Kidney (tissue), 14 donors: ENCODE results near the gene TRNT1. TPM values are rescaled to one million over a fixed set of nuclear protein-coding genes. Genes with fewer than 3 reads are reported as not detected.

ENCODE experiments used
- DNase-seq, 5 donors: peaks; one replicate each; pipeline ENCODE4 v3.0.0-alpha.2; 2013 to 2020
- FAIRE-seq: peaks from 2 replicates; lab custom pipeline; 2012; peaks lifted over from hg19 to GRCh38; lab: Jason Lieb, UNC
- H3K27ac ChIP-seq, 2 donors: one replicate each; pipeline ENCODE4 v1.7.0; 2013; ENCODE audit warnings: low read depth in 2 of 2, low read length in 2 of 2, inconsistent platforms in 1 of 2
- H3K27me3 ChIP-seq: one replicate; pipeline ENCODE4 v1.7.1; 2013; ENCODE audit warnings: low read length, inconsistent platforms; ENCODE audit not compliant: control insufficient read depth, insufficient read depth
- H3K36me3 ChIP-seq, 3 donors: one replicate each; pipeline versions ENCODE4 v1.7.0 to v1.7.1; 2013; ENCODE audit warnings: low read length in 3 of 3, control low read depth in 1 of 3, inconsistent platforms in 1 of 3; ENCODE audit not compliant: insufficient read depth in 3 of 3, control insufficient read depth in 2 of 3
- H3K4me1 ChIP-seq, 3 donors: one replicate each; pipeline versions ENCODE4 v1.7.0 to v1.7.1; 2013; ENCODE audit warnings: low read length in 3 of 3, inconsistent platforms in 1 of 3, low read depth in 1 of 3; ENCODE audit not compliant: control insufficient read depth in 2 of 3, insufficient read depth in 2 of 3
- H3K4me3 ChIP-seq, 3 donors: one replicate each; pipeline versions ENCODE4 v1.7.0 to v1.8.1; 2013; ENCODE audit warnings: low read length in 3 of 3, control low read depth in 1 of 3, inconsistent platforms in 1 of 3
- H3K9ac ChIP-seq, 3 donors: one replicate each; pipeline versions ENCODE4 v1.7.0 to v1.7.1; 2013; ENCODE audit warnings: low read length in 3 of 3, control low read depth in 1 of 3, inconsistent platforms in 1 of 3
- H3K9me3 ChIP-seq, 3 donors: one replicate each; pipeline versions ENCODE4 v1.7.0 to v1.7.1; 2013; ENCODE audit warnings: low read length in 3 of 3, control low read depth in 1 of 3, inconsistent platforms in 1 of 3; ENCODE audit not compliant: control insufficient read depth in 2 of 3, insufficient read depth in 1 of 3
- intact Hi-C: fragments of 100-400 bp; cut with DNase I; formaldehyde crosslinking; loops from one replicate; pipeline ENCODE4 v1.11.1; 2022
- polyA plus RNA-seq: library from polyadenylated mRNA; stranded (reverse); fragments of 350-450 nt; fragmentation: Illumina TruSeq; extraction: RNeasy Lipid Tissue Mini Kit (QIAGEN cat#74804); gene quantifications from one replicate; pipeline ENCODE4 v1.2.3, GENCODE V29; 2014; ENCODE audit warnings: low read depth, low replicate concordance; ENCODE audit not compliant: insufficient read depth
- total RNA-seq: library from RNA; stranded (reverse); fragmentation: NEBNext Ultra II Directional; extraction: Animal tissue kit (Norgen Biotek cat#: 25700); gene quantifications from one replicate; pipeline ENCODE4 v1.2.1, GENCODE V29; 2021
- TF ChIP-seq, protein P1 (sequence below): IDR thresholded peaks from 3 replicates; pipeline ENCODE4 v1.5.1; 2012; ENCODE audit warnings: mild to moderate bottlenecking, moderate library complexity, borderline replicate concordance; ENCODE audit not compliant: insufficient read depth; ENCODE audit errors: extremely low read depth
- donor health status: control.
- donor health status: control.
- donor health status: control.
- donor health status: control.
- donor health status: control.
- donor health status: DM: yes; HTN: yes; CAD: no.
- donor health status: Normal renal cell carcinoma (clear cell type).

Gene TRNT1
- total and polyA plus RNA-seq, 2 donors from 2014 or later = 17.5 to 27.3 TPM

DNA sequence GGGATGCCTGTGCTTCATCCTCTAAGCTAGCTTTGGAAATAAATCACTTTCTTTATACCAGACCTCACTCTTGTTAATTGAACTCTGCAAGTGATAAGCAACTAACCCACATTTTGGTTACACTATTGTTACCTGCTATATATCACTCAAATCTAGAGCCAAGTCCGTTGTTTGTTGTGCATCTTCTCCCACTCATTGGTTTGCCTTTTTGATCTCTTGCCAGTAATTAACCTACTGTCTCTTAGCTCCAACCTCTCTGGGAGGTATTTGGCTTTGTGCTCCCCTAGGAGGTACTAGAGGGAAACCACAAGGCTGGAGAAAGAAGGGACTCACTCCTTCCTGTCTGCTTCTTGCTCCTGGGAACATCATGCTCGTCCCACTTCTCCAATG lies 65.5 kb downstream of the TRNT1 start:
- DNase-seq (no peak), FAIRE-seq (no peak)
- Histone ChIP-seq H3K27me3 (no peaks in the 10 kb centered on the region), H3K9ac (no peak overlapping the region), H3K36me3 (no peaks in the 10 kb centered on the region), H3K4me3 (no peak overlapping the region), H3K4me1 (no peaks in the 10 kb centered on the region), H3K27ac (no peak overlapping the region), H3K9me3 (no peaks in the 10 kb centered on the region)
- intact Hi-C loops = no loop called here
- TF ChIP-seq, protein P1, sequence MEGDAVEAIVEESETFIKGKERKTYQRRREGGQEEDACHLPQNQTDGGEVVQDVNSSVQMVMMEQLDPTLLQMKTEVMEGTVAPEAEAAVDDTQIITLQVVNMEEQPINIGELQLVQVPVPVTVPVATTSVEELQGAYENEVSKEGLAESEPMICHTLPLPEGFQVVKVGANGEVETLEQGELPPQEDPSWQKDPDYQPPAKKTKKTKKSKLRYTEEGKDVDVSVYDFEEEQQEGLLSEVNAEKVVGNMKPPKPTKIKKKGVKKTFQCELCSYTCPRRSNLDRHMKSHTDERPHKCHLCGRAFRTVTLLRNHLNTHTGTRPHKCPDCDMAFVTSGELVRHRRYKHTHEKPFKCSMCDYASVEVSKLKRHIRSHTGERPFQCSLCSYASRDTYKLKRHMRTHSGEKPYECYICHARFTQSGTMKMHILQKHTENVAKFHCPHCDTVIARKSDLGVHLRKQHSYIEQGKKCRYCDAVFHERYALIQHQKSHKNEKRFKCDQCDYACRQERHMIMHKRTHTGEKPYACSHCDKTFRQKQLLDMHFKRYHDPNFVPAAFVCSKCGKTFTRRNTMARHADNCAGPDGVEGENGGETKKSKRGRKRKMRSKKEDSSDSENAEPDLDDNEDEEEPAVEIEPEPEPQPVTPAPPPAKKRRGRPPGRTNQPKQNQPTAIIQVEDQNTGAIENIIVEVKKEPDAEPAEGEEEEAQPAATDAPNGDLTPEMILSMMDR = no peak

DNA sequence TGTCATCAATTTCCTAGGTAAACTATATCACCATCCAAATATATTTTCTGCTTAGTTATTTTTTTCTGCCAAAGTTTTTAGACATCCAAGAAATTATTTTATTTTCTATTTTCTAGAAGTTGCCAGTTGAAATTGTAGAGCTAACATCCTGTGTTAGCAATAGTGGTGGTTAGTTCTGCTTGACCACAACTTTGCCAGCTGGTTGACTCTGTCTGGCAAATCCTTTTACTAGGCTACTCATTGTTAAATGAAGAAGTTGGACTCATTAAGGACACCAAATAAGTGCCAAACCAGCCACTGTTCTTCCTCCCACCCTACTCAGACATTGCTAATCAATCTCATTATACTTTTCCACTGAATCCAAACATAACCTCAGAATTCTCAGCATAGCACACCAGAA lies 68.1 kb downstream of the TRNT1 start:
- DNase-seq (no peak), FAIRE-seq (no peak)
- H3K36me3 ChIP-seq = no peaks in the 10 kb centered on the region
- no peaks in the 10 kb centered on the region for H3K4me1 ChIP-seq
- H3K27me3 ChIP-seq = no peaks in the 10 kb centered on the region
- TF ChIP-seq, protein P1 = no peak
- no peak overlapping the region for H3K9ac ChIP-seq
- no peak overlapping the region for H3K27ac ChIP-seq
- no peak overlapping the region for H3K4me3 ChIP-seq
- intact Hi-C loops = no loop called here
- H3K9me3 ChIP-seq = no peaks in the 10 kb centered on the region

DNA sequence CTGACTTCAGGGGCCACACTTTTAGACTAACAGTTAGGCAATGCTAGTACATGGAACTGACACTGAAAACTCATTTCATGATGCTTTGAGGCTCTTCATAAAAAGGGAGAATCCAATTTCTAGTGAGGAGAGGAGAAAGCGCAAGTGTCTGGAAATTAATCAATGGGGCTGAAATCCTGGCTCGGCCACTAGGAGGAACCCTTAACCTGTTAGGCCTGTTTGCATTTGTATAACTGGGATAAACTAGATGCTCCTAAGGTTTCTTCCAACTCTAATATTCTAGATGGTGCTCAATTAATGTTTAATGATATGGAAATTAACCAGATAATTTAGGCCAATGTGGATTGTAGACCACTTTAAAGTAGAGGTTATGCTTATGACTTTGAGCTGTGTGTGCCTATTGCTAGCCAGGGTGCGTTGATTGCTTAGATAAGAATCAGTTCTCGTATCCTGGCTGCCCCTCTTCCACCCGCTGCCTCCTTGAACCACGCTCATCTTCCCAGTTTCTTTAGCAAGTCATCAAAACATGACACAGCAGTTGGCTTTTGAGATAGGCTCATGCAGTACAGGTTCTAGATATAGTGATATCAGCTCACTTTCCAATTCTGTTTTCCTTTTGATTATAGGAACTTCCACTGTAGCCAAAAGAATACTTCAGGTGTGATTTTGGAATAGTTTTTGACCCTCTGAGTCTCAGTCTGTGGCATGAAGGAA lies 69.6 kb downstream of the TRNT1 start:
- no peaks in the 10 kb centered on the region for H3K9me3 ChIP-seq
- H3K27me3 ChIP-seq = no peaks in the 10 kb centered on the region
- TF ChIP-seq, protein P1 = peak; percentile 28
- FAIRE-seq (no peak), DNase-seq (peak in 3 of 5 donors; percentile 34 to 43 (median 36))
- H3K27ac ChIP-seq = no peak overlapping the region
- no peak overlapping the region for H3K4me3 ChIP-seq
- no peak overlapping the region for H3K9ac ChIP-seq
- no peaks in the 10 kb centered on the region for H3K4me1 ChIP-seq
- H3K36me3 ChIP-seq = no peaks in the 10 kb centered on the region
- intact Hi-C loops = no loop called here

Other genes starting within 250 kb of the TRNT1 start
- gene IL5RA, start 16.6 kb upstream of the TRNT1 start, total RNA-seq = 1.1 TPM
- gene IL5RA, start 16.6 kb upstream of the TRNT1 start, polyA plus RNA-seq = 0.22 TPM
- 56.7 TPM for gene CRBN, start 52.8 kb downstream of the TRNT1 start, total RNA-seq
- gene CRBN, start 52.8 kb downstream of the TRNT1 start, polyA plus RNA-seq = 31.0 TPM